Measurements from ENCODE around the gene SBF2.

SBF2 gene

GRCh38 chr11:9783986-9784385 is 510.0 kb downstream of the SBF2 start:
- DNase-seq (ENCODE audit: low read depth in 4 of 4, low spot score in 1 of 4): no peak

- no peak for DNase-seq (ENCODE audit: low read depth in 4 of 4, low spot score in 1 of 4)
Measured at GRCh38 chr11:9780929-9781328, 513.1 kb downstream of the SBF2 start.

GRCh38 chr11:9777525-9777924 is 516.5 kb downstream of the SBF2 start:
- DNase-seq (ENCODE audit: low read depth in 4 of 4, low spot score in 1 of 4): no peak

- DNase-seq (ENCODE audit: low read depth in 4 of 4, low spot score in 1 of 4): no peak
Measured at GRCh38 chr11:9777066-9777465, 517.0 kb downstream of the SBF2 start.

- DNase-seq (ENCODE audit: low read depth in 4 of 4, low spot score in 1 of 4): no peak
Measured at GRCh38 chr11:9776203-9776602, 517.8 kb downstream of the SBF2 start.

GRCh38 chr11:9775398-9775779 is 518.6 kb downstream of the SBF2 start:
- no peak for DNase-seq (ENCODE audit: low read depth in 4 of 4, low spot score in 1 of 4)

- no peak for DNase-seq (ENCODE audit: low read depth in 4 of 4, low spot score in 1 of 4)
Measured at GRCh38 chr11:9774591-9775397, 519.2 kb downstream of the SBF2 start.

- no peak for DNase-seq (ENCODE audit: low read depth in 4 of 4, low spot score in 1 of 4)
Measured at GRCh38 chr11:9774109-9774508, 519.9 kb downstream of the SBF2 start.

GRCh38 chr11:9773524-9773923 is 520.5 kb downstream of the SBF2 start:
- DNase-seq (ENCODE audit: low read depth in 4 of 4, low spot score in 1 of 4): no peak

GRCh38 chr11:9772218-9772617 is 521.8 kb downstream of the SBF2 start:
- DNase-seq (ENCODE audit: low read depth in 4 of 4, low spot score in 1 of 4): no peak

- DNase-seq (ENCODE audit: low read depth in 4 of 4, low spot score in 1 of 4): no peak
Measured at GRCh38 chr11:9771071-9771511, 522.9 kb downstream of the SBF2 start.

GRCh38 chr11:9769621-9770020 is 524.4 kb downstream of the SBF2 start:
- no peak for DNase-seq (ENCODE audit: low read depth in 4 of 4, low spot score in 1 of 4)

- DNase-seq (ENCODE audit: low read depth in 4 of 4, low spot score in 1 of 4): no peak
Measured at GRCh38 chr11:9765320-9766101, 528.5 kb downstream of the SBF2 start.

- no peak for DNase-seq (ENCODE audit: low read depth in 4 of 4, low spot score in 1 of 4)
Measured at GRCh38 chr11:9763301-9763700, 530.7 kb downstream of the SBF2 start.

GRCh38 chr11:9762531-9762930 is 531.5 kb downstream of the SBF2 start:
- no peak for DNase-seq (ENCODE audit: low read depth in 4 of 4, low spot score in 1 of 4)

- no peak for DNase-seq (ENCODE audit: low read depth in 4 of 4, low spot score in 1 of 4)
Measured at GRCh38 chr11:9761441-9761945, 532.5 kb downstream of the SBF2 start.

GRCh38 chr11:9760193-9760575 is 533.8 kb downstream of the SBF2 start:
- DNase-seq (ENCODE audit: low read depth in 4 of 4, low spot score in 1 of 4): no peak

- DNase-seq (ENCODE audit: low read depth in 4 of 4, low spot score in 1 of 4): peak; percentile 73 to 92 (median 83)
Measured at GRCh38 chr11:9759519-9760192, 534.4 kb downstream of the SBF2 start.

- peak; percentile 18 to 44 (median 41) for DNase-seq (ENCODE audit: low read depth in 4 of 4, low spot score in 1 of 4)
Measured at GRCh38 chr11:9758637-9759518, 535.1 kb downstream of the SBF2 start.

GRCh38 chr11:9757809-9758636 is 536.0 kb downstream of the SBF2 start:
- peak; percentile 79 to 94 (median 93) for DNase-seq (ENCODE audit: low read depth in 4 of 4, low spot score in 1 of 4)
